GM20000 (cell line): ENCODE measurements around the gene DYNC1LI1.
"Not testable (repeated sequence)": the region's sequence is repeated elsewhere in the genome, so short reads cannot be mapped to it uniquely, and the experiment has no call there.

Source experiments
- DNase-seq: peaks from one replicate; pipeline ENCODE4 v3.0.0; 2012; ENCODE audit warnings: low spot score
- CTCF ChIP-seq: IDR thresholded peaks from 2 replicates; pipeline ENCODE4 v1.5.1; 2012; ENCODE audit warnings: mild to moderate bottlenecking, control low read depth; ENCODE audit errors: extremely low read depth, missing control alignments

Gene DYNC1LI1

DNA sequence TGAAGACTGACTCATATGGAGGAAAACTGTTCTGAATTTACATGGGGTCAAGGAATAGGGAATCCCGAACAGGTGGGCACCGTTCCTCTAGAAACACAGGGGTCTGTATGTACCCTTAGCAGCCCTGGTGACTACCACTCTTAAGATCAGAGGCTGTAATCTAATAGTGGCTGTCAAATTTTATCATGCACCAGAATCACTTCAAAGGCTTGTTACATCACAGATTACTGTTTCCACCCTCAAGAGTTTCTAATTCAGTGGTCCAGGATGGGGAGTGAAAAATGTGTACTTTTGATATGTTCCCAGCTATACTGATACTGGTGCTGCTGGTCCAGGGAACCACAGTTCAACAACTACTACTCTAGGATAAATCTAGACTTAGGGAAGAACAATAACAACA is 27.9 kb downstream of the DYNC1LI1 start:
- no peak for DNase-seq

DNA sequence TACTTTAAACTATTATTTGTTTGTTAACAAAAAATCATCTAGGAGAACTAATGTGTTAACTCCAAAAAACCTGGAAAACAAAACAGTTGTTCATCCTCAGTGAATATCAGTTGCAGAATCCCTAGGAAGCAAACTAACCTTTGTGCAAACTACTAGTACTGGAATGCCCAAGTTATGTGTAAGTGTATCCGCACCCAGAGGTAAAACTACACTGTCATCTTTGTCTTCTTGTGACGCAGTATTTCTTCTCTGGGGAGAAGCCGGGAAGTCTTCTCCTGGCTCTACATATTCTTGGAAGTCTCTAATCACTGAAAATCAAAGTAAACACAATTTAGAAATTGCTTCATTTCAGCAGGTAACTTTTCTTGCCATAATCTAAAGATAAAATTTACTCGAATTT is 29.8 kb downstream of the DYNC1LI1 start:
- no peak for TF ChIP-seq CTCF
- no peak for DNase-seq

More for the DNA sequence above, 27.9 kb downstream of the DYNC1LI1 start:
- TF ChIP-seq CTCF: no peak

DNA sequence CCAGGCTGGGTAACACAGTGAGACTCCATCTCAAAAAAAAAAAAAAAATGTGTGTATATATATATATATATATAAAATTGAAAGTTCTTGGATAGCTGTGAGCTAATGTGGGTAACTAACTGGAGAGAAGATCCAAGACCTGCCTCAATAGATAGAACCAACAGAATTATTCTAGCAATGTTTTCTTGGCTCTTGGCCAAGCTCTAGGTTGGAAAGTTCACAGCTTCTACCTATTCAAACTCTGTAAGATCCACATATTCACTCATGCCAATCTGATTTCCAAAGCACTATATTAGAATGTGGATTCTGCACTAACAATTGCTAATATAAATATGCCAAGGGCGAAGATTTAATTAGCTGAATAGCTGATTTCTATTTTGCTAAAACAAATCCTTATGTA is 38.2 kb downstream of the DYNC1LI1 start:
- TF ChIP-seq CTCF: no peak
- DNase-seq: no peak

DNA sequence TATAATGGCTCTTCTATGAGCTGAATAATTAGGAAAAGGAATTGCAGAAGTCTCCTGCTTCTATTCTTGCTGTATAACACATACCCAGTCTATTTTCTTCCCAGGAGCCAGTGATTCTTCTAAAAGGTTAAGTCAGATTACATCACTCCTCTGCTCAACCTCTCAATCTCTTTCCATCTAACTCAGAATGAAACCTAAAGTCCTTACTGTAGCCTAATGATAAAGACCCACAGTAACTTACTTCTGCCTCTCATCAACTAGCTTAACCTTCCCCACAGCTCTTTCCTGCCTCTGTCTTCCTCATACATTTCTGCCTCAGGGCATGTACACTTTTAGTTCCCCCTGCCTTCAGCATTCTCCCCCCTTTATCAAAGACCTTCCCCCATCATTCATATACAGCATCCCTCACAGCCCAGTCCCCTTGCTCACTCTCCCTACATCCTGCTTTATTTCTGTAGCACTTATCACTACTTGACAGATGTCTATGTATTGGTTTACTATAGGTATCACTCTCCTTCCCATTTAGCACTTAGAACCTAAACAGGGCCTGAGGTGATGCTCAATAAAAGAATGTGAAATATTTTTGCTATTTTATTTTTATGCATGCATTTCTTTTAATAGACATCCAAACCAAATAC is 39.5 kb downstream of the DYNC1LI1 start:
- TF ChIP-seq CTCF: no peak
- peak; percentile 33 for DNase-seq

GRCh38 chr3:32525720-32526119 is 44.9 kb downstream of the DYNC1LI1 start:
- no peak for DNase-seq

GRCh38 chr3:32522682-32523081 is 48.0 kb downstream of the DYNC1LI1 start:
- no peak for DNase-seq
- TF ChIP-seq CTCF: no peak

More at GRCh38 chr3:32525720-32526119, 44.9 kb downstream of the DYNC1LI1 start:
- no peak for TF ChIP-seq CTCF

- not testable (repeated sequence) for DNase-seq
Measured at GRCh38 chr3:32518921-32519320, 51.7 kb downstream of the DYNC1LI1 start.

GRCh38 chr3:32516751-32517150 is 53.9 kb downstream of the DYNC1LI1 start:
- not testable (repeated sequence) for DNase-seq
